GM20431 (cell line): ENCODE data around the gene TEC.

Experiments used
- in situ Hi-C: fragments of 300-500 bp; cut with MseI, MboI; formaldehyde crosslinking; loops from one replicate; pipeline ENCODE4 v1.15.0; 2020; ENCODE audit warnings: low sequenced_read_pairs; ENCODE audit not compliant: unreplicated experiment

Gene TEC

DNA sequence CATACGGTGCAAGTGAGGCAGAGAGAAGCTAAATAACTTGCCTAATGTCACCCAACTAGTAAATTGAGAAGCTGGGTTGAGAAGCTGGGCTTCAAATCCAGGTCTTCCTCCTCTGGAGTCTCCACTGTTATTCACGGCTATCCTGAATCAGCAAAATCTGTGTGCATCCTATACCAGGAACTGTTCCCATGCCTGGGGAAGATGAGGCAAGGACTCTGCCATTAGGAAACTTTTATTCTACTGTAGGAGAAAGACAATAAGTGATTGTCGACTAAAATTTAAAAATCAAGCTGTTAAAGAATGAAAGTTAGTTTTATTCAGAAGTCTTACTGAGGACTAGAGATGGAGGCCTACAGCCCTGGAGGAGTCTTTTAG is 872 bp upstream of the TEC start:
- in situ Hi-C loops = no loop called here

DNA sequence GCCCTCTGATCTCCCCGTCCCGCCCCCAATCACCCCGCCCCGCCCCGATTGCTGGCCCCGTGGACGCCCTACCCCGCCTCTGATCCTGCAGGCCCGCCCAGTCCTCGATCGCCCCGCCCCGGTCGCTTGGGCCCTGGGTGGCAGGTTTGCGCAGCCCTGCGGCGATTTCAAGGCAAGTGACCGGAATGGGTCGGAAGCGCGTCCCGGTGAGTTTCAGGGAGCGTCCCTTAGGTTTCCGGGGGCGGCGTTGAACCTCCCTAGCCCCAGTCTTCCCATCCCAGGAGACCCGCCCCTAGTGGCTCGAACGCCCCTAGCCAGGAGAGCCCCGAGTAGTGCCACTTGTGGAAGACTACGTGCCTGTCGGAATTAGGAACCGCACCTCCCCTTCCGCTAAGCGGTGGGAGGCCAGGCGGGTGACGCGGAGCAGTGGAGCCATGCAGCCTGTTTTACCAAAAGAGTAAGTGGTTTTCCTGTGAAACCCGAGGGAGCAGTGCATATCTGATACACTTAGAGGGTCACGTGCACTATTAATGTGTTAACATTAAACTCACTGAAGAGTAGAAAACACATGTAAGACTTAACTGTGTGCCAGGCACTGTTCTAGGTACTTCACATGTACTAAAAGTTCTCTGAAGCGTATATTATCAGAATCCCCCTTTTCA is 354 bp upstream of the TEC start:
- in situ Hi-C loops = no loop called here

DNA sequence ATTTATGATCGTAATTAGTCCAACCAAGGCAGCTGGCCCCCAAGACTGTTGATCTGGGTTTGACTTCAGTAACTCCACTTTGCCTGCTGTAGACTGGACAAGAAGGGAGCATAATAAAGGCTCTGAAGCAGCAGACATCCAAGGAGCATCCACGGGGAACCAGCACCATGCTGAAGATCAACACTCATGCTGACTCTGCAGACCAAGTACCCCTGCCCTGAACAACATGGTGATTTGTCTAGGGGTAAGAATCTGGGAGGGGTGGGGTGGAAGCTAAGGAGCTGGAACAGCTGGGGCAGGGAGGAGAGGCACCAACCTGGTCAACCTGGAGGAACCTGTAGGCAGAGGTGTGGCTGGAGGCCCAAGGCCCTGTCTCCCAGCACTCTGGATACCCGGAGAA is 2.1 kb downstream of the TEC start:
- in situ Hi-C loops = no loop called here

DNA sequence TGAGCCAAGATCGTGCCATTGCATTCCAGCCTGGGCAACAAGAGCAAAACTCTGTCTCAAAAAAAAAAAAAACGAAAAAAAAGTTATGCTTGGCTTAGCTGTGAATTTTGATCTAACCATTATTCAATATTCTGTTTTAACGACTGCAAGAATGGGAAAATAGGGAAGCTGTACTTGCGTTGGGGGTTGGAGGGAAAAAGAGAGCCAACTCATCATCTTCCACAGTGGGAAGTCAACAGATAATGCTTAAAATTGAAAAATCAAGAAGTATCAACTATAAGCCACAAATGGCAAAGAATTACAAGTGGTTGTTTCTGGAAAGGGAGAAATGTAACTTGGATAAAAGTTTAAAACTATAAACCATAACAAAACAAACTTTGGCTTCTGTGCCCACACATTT is 2.9 kb downstream of the TEC start:
- in situ Hi-C loops = no loop called here

DNA sequence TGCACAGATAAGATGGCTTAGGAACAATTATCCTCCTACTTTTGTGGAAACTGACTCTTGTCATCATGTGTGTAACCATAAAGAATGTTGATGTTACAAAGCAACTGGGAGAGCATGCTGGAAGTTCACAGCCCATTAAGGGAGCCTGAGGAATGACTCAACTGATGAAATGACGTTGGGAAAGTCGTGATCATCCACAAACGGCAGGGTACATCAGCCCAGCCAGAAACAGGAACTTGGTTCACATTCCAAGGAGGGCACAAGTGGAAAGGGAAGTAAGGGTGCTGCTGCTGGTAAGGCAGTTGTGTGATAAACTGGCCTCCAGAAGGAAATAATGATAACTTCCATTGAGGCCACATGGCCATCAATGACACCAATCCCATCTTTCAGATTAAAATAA is 6.7 kb downstream of the TEC start:
- in situ Hi-C loops = no loop called here

DNA sequence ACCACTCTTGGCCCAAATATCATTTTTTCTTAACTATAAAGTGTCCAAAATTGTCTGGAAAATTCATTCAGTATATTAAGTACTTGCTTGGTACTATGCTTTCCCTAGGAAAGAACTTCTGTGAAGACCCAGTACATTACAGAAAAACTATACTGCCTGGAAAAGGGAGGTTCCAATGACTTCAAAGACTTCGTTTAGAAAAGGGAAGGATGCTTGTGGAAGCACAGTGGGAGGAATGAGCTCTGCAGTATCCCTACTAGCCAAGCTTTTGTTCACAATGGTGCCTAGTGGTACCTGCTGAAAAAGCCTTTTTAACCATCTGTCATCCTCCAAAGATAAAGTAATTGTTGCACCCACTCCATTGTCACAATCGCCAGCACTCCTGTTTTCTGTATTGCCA is 7.2 kb downstream of the TEC start:
- in situ Hi-C loops = no loop called here

DNA sequence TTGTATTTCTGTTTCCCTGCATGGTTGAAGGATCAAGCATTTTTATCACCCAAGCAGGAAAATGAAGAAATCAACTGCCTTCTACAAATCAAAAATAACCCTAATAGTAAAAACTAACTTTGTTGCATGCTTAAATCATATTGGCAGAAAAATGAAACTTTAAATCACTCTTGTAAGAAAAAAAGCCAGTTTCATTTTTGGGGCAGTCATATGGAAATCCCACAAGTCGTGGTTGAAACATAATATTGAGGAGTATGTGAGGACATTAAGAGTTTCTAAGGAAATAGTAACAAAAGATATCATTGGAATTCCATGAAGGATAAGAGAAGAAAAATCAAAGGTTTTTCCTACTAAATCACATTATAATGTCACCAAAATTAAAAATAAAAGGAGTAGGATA is 8.4 kb downstream of the TEC start:
- in situ Hi-C loops = no loop called here

DNA sequence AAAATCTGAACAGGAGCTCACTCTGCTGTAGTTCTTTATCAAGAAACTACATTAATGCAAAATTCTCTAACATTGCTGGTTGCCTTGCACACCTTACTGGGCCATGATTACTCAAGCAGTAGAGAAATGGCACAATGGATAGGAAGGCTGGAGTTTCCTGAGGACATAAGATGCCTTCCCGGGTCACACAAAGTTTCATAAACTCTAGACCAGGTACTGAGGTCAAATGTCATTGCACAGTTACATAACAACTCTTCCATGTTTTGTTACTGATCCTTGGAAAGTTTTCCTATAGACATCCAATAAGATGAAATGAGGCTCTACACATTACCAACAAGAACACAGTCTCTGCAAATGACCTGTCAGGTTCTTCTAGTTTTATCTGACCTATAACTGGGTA is 9.9 kb downstream of the TEC start:
- in situ Hi-C loops = no loop called here

DNA sequence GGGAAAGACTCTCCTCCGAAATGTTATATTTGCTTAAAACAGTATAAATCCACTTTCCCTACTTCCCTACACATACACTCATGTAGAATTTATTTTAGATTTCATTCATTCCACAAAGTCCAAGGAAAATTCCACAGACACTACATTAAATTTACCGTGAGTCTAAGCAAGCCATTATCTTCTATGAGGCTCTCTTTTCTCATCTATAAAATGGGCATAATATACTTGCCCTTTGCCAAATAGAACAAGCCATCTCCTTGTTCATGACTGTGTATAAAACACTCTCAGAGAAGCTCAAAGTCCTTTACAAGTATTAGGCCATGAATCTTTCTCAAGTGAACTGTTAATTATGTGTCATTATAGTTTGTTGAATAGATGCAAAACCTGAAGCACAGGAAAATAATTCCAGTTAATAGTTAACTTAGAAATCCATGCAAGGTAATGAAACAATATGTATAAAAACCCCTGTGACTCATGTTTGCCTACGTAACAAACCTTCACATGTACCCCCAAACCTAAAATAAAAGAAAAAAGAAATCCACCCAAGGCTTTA is 10.7 kb downstream of the TEC start:
- in situ Hi-C loops = no loop called here

DNA sequence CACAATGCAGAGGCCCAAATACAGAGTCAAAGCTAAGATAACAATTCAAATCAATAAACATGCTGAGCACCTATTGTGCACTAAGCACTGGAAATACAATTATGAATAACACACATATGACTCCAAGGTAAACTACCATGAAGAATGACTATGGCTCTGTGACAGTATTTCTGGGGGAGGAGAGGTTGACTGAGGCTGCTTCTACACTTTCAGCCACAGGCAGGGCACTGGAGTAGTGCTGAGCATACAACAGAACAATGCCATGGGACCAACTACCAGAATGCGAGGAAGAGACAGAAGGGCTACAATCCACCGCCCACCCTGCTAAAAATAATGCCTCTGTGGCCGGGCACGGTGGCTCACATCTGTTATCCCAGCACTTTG is 13.7 kb downstream of the TEC start:
- in situ Hi-C loops = no loop called here

DNA sequence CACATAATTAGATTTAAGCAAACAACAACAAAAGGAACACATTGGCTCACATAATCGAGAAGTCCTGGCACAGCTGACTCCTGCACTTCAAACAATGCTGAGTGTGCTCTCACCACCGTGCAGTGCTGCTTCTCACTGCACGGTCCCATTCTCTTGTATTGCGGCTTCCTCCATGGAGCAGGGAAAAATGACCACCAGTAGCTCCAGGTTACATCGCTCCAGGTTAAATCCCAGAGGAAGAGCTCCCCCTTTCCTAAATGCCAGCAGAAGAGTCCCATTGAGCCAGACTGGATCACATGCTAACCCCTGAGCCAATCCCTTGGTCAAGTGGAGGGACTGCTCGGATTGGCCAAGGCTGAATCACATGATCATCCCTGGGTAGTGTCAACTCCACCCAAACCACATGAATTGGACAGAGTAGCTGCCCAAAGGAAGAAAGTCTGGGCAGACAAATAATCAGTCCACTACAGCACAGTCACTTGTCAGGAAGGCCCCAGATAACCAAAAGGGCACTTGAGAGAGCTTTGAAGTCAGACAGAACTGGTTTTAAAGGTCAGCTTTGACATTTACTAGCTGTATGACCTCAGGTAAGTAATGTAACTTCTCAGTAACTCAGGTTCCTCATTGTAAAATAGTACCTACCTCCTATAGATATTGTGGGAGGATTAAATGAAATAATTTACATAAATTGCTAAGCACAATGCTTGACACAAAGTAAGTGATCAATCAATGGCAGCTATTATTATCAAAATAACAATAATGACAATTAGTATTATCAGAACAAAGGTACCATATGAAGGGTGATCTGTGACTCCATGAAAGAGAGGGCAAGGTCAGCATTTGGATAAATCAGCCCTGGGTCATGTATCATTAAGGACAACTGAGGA is 14.3 kb downstream of the TEC start:
- in situ Hi-C loops = no loop called here

DNA sequence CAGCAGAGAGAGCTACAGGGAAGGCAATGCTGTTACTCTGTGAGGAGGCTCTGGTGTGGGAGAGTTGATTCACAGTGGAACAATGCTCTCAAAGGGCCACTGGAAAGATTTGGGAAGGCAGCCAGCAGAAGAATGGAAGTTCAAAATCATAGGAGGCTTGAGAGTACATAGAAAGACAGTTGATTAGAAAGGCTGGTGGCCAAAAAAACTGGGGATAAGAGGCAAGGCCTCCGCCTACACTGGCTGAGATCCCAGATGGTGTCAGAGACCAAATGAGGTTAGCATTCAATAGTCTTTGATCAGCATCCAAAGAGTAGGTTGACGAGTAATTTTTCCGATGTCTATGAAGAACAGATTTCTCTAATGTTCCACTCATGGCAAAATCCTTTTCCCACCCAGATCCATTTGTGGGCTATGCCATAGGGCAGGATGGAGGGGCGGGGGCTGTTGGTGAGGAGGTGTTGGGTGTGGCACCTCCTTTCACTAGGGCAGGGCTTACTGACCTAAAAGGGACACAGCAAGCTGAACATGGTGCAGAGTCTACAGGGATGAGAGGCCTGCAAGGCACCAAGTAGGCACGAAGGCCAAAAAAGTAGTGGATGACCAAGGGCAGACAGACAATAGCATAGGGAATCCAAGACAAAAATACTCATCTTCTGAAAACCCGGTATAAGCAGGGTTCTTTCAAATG is 15.1 kb downstream of the TEC start:
- in situ Hi-C loops = no loop called here

DNA sequence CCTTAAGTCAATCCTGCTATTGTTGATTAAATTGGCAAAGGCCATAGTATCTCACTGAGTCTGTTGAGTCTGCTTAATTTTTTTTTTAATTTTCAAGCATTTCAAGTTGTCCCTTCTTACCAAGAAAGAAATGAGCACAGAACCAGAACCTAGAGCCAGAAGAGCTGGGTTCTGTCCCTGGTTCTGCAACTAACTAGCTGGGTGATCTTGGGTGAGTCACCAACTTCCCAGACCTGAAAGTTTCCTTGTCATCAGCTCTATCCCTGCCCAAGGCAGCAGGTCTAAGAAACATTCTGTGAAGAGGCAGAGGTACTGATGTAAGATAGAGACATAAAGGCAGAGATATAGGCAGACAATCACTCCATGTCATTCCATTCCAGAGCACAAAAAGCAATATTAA is 17.3 kb downstream of the TEC start:
- in situ Hi-C loops = no loop called here

DNA sequence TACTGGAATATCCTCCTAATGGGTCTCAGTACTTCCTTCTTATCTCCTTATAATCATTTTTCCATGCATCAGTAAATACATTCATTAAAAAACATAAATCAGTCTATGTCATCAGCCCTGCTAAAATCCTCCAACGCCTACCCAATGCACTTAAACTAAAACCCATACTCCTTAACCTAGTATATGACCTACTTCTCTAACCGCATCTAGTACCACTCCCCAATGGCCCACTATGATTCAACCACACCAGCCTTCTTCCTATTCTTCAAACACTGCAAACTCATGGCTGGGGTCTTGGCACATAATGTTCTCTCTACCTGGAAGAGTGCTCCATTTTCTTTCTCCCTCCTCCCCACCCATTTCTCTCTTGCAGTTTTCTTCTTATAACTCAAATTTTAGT is 18.7 kb downstream of the TEC start:
- in situ Hi-C loops = no loop called here

DNA sequence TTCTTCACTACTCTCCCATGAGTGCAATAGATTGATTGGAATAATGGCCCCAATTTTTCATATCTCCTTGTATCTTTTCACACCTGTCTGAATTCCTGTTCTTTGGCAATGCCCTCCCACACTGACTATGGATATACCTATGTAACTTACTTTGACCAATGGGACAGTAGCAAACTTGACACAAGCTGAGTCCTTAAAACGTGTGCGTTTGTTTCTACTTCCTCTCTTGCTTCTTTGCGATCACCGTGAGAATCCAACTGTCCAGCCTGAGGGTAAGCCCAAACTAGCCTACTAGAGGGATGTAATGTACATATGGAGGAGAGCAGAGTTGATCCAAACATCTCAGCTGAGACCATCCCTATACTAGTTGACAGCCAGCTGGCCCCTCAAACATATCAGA is 19.3 kb downstream of the TEC start:
- in situ Hi-C loops = no loop called here

DNA sequence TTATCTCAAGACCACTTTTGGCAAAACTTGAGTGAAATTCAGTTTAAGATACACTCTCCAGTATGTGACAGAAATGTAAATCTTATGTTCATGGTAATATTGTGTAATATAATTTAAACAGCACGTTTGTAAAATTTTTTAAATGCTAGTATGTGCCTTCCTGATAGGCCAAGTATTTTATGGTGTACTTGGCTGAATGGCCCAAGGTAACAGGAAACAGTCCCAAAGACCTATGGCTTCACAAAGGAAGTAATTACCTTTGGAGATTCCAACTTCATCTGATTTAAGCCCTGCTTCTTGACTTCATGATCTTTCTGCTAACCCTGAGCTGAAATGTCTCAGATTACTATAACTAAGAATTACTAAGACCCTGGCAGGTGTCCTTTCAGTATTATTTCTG is 20.3 kb downstream of the TEC start:
- in situ Hi-C loops = no loop called here

DNA sequence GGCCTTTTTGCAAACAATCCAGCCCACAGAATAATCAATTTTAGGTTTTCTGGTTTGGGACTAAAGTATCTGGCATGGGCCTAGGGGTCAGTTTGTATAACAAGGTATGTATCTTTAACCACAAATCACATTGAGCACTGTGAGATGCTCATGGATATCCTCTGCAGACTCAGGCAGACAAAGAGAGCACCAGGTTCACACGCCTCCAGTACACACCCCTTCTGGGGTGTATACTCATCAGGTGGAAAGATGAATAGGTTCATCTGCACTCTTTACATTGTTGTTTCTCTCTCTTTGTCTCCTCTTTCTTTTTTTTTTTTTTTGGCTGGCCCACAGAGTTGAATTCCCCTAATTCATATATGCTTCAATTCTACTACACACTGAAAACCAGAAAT is 21.1 kb downstream of the TEC start:
- in situ Hi-C loops = no loop called here

DNA sequence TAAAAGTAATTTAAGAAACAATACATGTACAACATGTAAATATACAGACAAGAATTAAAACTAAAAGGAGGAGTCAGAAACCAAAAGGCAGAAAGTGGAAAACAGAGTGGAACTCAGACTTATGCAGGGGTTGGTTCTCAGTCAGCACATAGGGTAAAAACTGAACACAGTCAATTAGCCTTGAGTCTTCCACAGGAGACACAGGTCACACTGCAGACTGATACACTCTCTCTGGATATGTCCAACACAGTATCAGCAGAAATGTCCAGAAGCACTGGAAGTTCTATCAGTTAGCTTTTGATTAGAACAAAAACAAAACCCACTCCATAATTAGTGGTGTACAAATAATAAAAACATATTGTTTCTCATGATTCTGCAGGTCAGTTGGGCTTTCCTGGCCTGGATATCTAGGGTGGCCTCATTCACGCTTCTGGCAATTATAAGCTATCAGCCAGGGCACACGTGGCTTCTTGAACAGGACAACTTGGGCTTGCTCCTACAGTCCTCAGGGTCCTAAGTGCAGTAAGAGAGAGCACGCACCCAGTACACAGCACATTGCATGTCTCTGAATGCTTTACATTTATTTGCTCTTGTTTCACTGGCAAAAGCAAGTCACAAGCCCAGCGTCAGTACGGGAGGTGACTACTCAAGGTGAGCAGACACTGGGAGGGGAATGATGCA is 21.6 kb downstream of the TEC start:
- in situ Hi-C loops = no loop called here

DNA sequence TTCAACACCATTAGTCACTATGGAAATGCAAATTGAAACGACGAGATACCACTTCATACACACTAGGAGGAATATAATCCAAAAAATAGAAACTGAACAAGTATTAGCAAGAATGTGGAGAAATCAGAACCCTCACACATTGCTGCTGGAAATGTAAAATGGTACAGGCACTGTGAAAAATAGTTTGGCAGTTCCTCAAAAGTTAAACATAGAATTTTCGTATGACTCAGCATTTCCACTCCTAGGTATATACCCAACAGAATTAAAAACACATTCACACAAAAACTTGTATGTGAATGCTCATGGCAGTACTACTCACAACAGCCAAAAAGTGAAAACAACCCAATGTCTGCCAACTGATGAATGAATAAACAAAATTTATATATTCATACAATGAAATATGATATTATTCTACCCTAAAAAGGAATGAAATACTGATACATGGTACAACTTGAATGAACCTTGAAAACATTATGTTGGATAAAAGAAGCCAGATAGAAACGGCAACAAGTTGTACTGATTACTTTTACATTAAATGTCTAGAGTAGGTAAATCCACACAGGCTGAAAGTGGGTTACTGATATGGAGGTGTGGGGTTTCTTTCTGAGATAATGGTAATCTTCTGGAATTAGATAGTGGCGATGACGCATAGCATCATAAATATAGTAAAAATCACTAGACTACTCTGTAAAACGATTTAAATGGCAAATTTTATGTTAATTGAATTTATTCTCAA is 22.3 kb downstream of the TEC start:
- in situ Hi-C loops = no loop called here

DNA sequence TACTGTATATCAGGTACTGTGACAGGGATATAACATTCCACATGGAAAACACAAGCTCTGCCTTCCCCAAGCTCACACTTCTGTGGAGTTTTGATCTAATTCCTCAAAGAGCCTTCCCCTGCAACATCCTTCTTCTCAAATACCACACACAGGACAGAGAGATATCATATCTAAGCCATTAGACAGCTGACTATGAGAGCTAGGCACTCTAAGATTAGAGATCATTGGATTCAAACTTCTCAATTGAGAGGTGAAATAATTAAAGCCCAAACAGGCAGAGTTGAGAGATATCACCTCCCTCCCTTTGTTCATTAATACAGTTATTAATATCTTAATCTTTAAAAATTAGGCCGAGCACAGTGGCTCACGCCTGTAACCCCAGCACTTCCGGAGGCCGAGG is 25.0 kb downstream of the TEC start:
- in situ Hi-C loops = no loop called here
